H1 (cell line): ENCODE measurements around the gene BCO2. TPM values are rescaled to one million over a fixed set of nuclear protein-coding genes. Genes with fewer than 3 reads are reported as not detected.

Source experiments
- CTCF ChIA-PET: fragments of 300-600 bp; sonication (Branson Sonifier 250); formaldehyde crosslinking; loops from one replicate; lab custom pipeline; 2021; ENCODE audit not compliant: partially characterized antibody; lab: Charles Lee
- POLR2A ChIA-PET: fragments of 300-600 bp; sonication (Branson Sonifier 250); formaldehyde crosslinking; loops from one replicate; lab custom pipeline; 2021; ENCODE audit warnings: inconsistent platforms; ENCODE audit not compliant: partially characterized antibody; lab: Charles Lee
- DNase-seq, 2 experiments: peaks; one replicate each; pipeline versions ENCODE4 v3.0.0 to v3.0.0-alpha.2; 2010 to 2022; ENCODE audit warnings: low spot score in 2 of 2, low read depth in 1 of 2, mixed read lengths in 1 of 2
- FAIRE-seq: peaks from 2 replicates; lab custom pipeline; 2011; peaks lifted over from hg19 to GRCh38; lab: Jason Lieb, UNC
- H2AFZ ChIP-seq: 2 replicates; pipeline ENCODE4 v1.8.1; 2012; ENCODE audit warnings: low read length, inconsistent platforms
- H2AK5ac ChIP-seq: 2 replicates; pipeline ENCODE4 v1.6.1; 2013; ENCODE audit warnings: low read depth, low read length
- H2BK120ac ChIP-seq: replicated peaks from 2 replicates; pipeline ENCODE3; 2013; ENCODE audit warnings: low read depth, low read length, inconsistent platforms
- H2BK12ac ChIP-seq: 2 replicates; pipeline ENCODE4 v1.6.1; 2013; ENCODE audit warnings: low read depth, low read length
- H2BK15ac ChIP-seq: 2 replicates; pipeline ENCODE4 v1.6.1; 2013; ENCODE audit warnings: low read length
- H2BK20ac ChIP-seq: 2 replicates; pipeline ENCODE4 v1.6.1; 2013; ENCODE audit warnings: low read length
- H2BK5ac ChIP-seq: 2 replicates; pipeline ENCODE4 v1.6.1; 2013; ENCODE audit warnings: low read depth, low read length
- H3K14ac ChIP-seq: 2 replicates; pipeline ENCODE4 v1.6.1; 2013; ENCODE audit warnings: inconsistent platforms; ENCODE audit not compliant: insufficient read length
- H3K18ac ChIP-seq: 2 replicates; pipeline ENCODE4 v1.6.1; 2013; ENCODE audit warnings: low read length; ENCODE audit errors: extremely low read depth
- H3K23ac ChIP-seq: 2 replicates; pipeline ENCODE4 v1.6.1; 2013; ENCODE audit warnings: inconsistent platforms; ENCODE audit not compliant: insufficient read length
- H3K23me2 ChIP-seq: 2 replicates; pipeline ENCODE4 v1.6.1; 2013; ENCODE audit warnings: low read depth, low read length
- H3K27ac ChIP-seq: 2 replicates; pipeline ENCODE4 v1.6.1; 2011; ENCODE audit warnings: low read depth, low read length, inconsistent platforms
- H3K27me3 ChIP-seq, 4 experiments: replicated peaks in 1 of 4; 1 replicate in 1 of 4; 2 replicates in 3 of 4; pipeline versions ENCODE4 v1.6.1 to v1.8.1; 2011 to 2013; ENCODE audit warnings: low read length in 3 of 4, mild to moderate bottlenecking in 3 of 4, inconsistent platforms in 2 of 4, mixed read lengths in 2 of 4, moderate library complexity in 1 of 4; ENCODE audit not compliant: control insufficient read depth in 3 of 4, insufficient read depth in 3 of 4; ENCODE audit errors: extremely low read depth in 1 of 4
- H3K36me3 ChIP-seq, 4 experiments: 2 replicates each; pipeline versions ENCODE4 v1.6.1 to v1.8.1; 2011 to 2013; ENCODE audit warnings: mild to moderate bottlenecking in 4 of 4, low read length in 3 of 4, moderate library complexity in 2 of 4, control low read depth in 1 of 4, inconsistent platforms in 1 of 4; ENCODE audit not compliant: insufficient read depth in 4 of 4, control insufficient read depth in 2 of 4
- H3K4ac ChIP-seq: replicated peaks from 2 replicates; pipeline ENCODE3; 2013; ENCODE audit warnings: low read length, low read depth, mixed read lengths, inconsistent platforms; ENCODE audit not compliant: insufficient read length
- H3K4me1 ChIP-seq, 4 experiments: replicated peaks in 1 of 4; 1 replicate in 1 of 4; 2 replicates in 3 of 4; pipeline versions ENCODE4 v1.6.1 to v1.8.1; 2011 to 2013; ENCODE audit warnings: low read length in 3 of 4, inconsistent platforms in 2 of 4, mixed read lengths in 1 of 4; ENCODE audit not compliant: insufficient read depth in 4 of 4, control insufficient read depth in 3 of 4
- H3K4me2 ChIP-seq, 2 experiments: 2 replicates each; pipeline versions ENCODE4 v1.6.1 to v1.8.1; 2011 to 2013; ENCODE audit warnings: low read depth in 2 of 2, low read length in 2 of 2, control low read depth in 1 of 2, inconsistent platforms in 1 of 2, mild to moderate bottlenecking in 1 of 2; ENCODE audit not compliant: insufficient read depth in 1 of 2
- H3K4me3 ChIP-seq, 4 experiments: fragments of 200-600, 300-600 bp in 1 of 4; sonication (generic), shearing (Covaris generic), sonication (Bioruptor Twin) in 1 of 4; 2 replicates each; pipeline versions ENCODE4 v1.5.1 to v1.8.1; 2011 to 2016; ENCODE audit warnings: low read length in 4 of 4, low read depth in 3 of 4, control low read depth in 2 of 4, inconsistent platforms in 2 of 4, mild to moderate bottlenecking in 2 of 4, mixed read lengths in 1 of 4, moderate library complexity in 1 of 4; ENCODE audit not compliant: insufficient read depth in 2 of 4; ENCODE audit errors: extremely low read depth in 1 of 4
- H3K56ac ChIP-seq: replicated peaks from 2 replicates; pipeline ENCODE3; 2013; ENCODE audit warnings: low read depth, mild to moderate bottlenecking, mixed read lengths, low read length, inconsistent platforms; ENCODE audit not compliant: insufficient read length
- H3K79me1 ChIP-seq: 2 replicates; pipeline ENCODE4 v1.6.1; 2013; ENCODE audit warnings: low read depth, low read length, control low read depth
- H3K79me2 ChIP-seq, 2 experiments: 2 replicates each; pipeline versions ENCODE4 v1.6.1 to v1.8.1; 2012 to 2013; ENCODE audit warnings: low read length in 2 of 2, mild to moderate bottlenecking in 2 of 2, inconsistent platforms in 1 of 2; ENCODE audit not compliant: insufficient read depth in 2 of 2, control insufficient read depth in 1 of 2
- H3K9ac ChIP-seq, 4 experiments: replicated peaks in 1 of 4; 1 replicate in 1 of 4; 2 replicates in 3 of 4; pipeline versions ENCODE4 v1.6.1 to v1.8.1; 2011 to 2013; ENCODE audit warnings: low read depth in 3 of 4, low read length in 3 of 4, control low read depth in 2 of 4, mild to moderate bottlenecking in 2 of 4, moderate library complexity in 2 of 4, inconsistent platforms in 1 of 4; ENCODE audit errors: extremely low read depth in 1 of 4
- H3K9me3 ChIP-seq, 2 experiments: 2 replicates each; pipeline versions ENCODE4 v1.6.1 to v1.8.1; 2012 to 2013; ENCODE audit warnings: mild to moderate bottlenecking in 2 of 2, moderate library complexity in 2 of 2, control low read depth in 1 of 2, inconsistent platforms in 1 of 2, low read depth in 1 of 2, low read length in 1 of 2, mixed read lengths in 1 of 2; ENCODE audit not compliant: insufficient read depth in 2 of 2
- H4K20me1 ChIP-seq, 2 experiments: replicated peaks in 1 of 2; 2 replicates each; pipeline versions ENCODE3 to v1.8.1; 2011 to 2013; ENCODE audit warnings: inconsistent platforms in 2 of 2, low read length in 2 of 2, mild to moderate bottlenecking in 1 of 2; ENCODE audit not compliant: insufficient read depth in 2 of 2, control insufficient read depth in 1 of 2
- H4K5ac ChIP-seq: 2 replicates; pipeline ENCODE4 v1.6.1; 2013; ENCODE audit warnings: low read length, low read depth, mixed read lengths, inconsistent platforms; ENCODE audit not compliant: insufficient read length
- H4K8ac ChIP-seq: 2 replicates; pipeline ENCODE4 v1.8.0; 2013; ENCODE audit warnings: mild to moderate bottlenecking, moderate library complexity, low read length, inconsistent platforms; ENCODE audit not compliant: insufficient read depth; ENCODE audit errors: extremely low read depth
- H4K91ac ChIP-seq: replicated peaks from 2 replicates; pipeline ENCODE3; 2013; ENCODE audit warnings: low read length, mixed read lengths, inconsistent platforms; ENCODE audit not compliant: insufficient read length
- ASH2L ChIP-seq: fragments of 200-600, 300-600 bp; sonication (generic); IDR thresholded peaks from one replicate; pipeline ENCODE4 v1.7.1; 2017; ENCODE audit warnings: low read length
- ATF3 ChIP-seq: IDR thresholded peaks from 2 replicates; pipeline ENCODE4 v1.6.1; 2011; ENCODE audit warnings: low read depth, mild to moderate bottlenecking, low read length; ENCODE audit not compliant: insufficient read depth
- CREB1 ChIP-seq: IDR thresholded peaks from 2 replicates; pipeline ENCODE4 v1.6.1; 2012; ENCODE audit warnings: inconsistent platforms
- KDM4A ChIP-seq: IDR thresholded peaks from one replicate; pipeline ENCODE4 v1.7.1; 2012; ENCODE audit warnings: low read depth, mild to moderate bottlenecking, moderate library complexity, low read length, inconsistent platforms; ENCODE audit not compliant: severe bottlenecking
- MAX ChIP-seq: IDR thresholded peaks from 2 replicates; pipeline ENCODE4 v1.6.1; 2012; ENCODE audit warnings: inconsistent platforms
- RFX5 ChIP-seq: IDR thresholded peaks from 2 replicates; pipeline ENCODE4 v1.6.1; 2011; ENCODE audit warnings: low read depth, low read length, improper control_type of control experiment, borderline replicate concordance
- SP4 ChIP-seq: IDR thresholded peaks from 2 replicates; pipeline ENCODE4 v1.6.1; 2012; ENCODE audit warnings: low read length, inconsistent platforms
- TAF1 ChIP-seq: IDR thresholded peaks from 2 replicates; pipeline ENCODE4 v1.6.1; 2011; ENCODE audit warnings: mild to moderate bottlenecking, low read depth, low read length
- TBP ChIP-seq: IDR thresholded peaks from 2 replicates; pipeline ENCODE4 v1.6.1; 2011; ENCODE audit warnings: low read depth, low read length, improper control_type of control experiment
- YY1 ChIP-seq: IDR thresholded peaks from 2 replicates; pipeline ENCODE4 v1.6.1; 2011; ENCODE audit warnings: low read depth, mild to moderate bottlenecking, low read length
- WGBS, 2 experiments: shearing (Covaris generic) in 1 of 2; methylation state at CpG; one replicate each; pipeline versions ENCODE4 v1.1.6 to v1.1.7; 2013 to 2015; ENCODE audit warnings: low lambda C conversion rate in 2 of 2, mixed read lengths in 2 of 2, inconsistent platforms in 1 of 2, low coverage in 1 of 2, missing lambda C conversion rate in 1 of 2; ENCODE audit not compliant: insufficient replicate concordance in 2 of 2, insufficient coverage in 1 of 2, insufficient read length in 1 of 2; ENCODE audit errors: extremely low coverage in 1 of 2, missing lambda C conversion rate in 1 of 2; 5-methylcytosine and 5-hydroxymethylcytosine counted together
- polyA plus RNA-seq, 7 experiments: library from polyadenylated mRNA; depleted of rRNA in 3 of 7; stranded (reverse) in 5 of 7; unstranded in 2 of 7; fragments of >200 nt in 5 of 7; fragments of 200-250 nt in 2 of 7; gene quantifications; 1 replicate in 5 of 7; 2 replicates in 1 of 7; 4 replicates in 1 of 7; pipeline versions ENCODE4 v1.2.1 to v1.2.3, GENCODE V29; 2011 to 2013; ENCODE audit warnings: missing spikeins in 2 of 7, mixed read lengths in 2 of 7
- total RNA-seq: library from RNA; stranded (reverse); fragmentation: NEBNext Ultra II Directional; extraction: Animal tissue kit (Norgen Biotek cat#: 25700); gene quantifications from 2 replicates; pipeline ENCODE4 v1.2.1, GENCODE V29; 2021

BCO2 gene
- total and polyA plus RNA-seq, 2 of the 8 experiments (the other 6 are each of a cell fraction or from before 2014, with no cell fraction given), result 0.42 to 0.82 TPM

GRCh38 chr11:112226062-112226830 is 50.9 kb downstream of the BCO2 start, which contains the start of gene PTS:
Gene PTS (plus strand): TSS chr11:112226428. CDS start chr11:112226444, 16 bp downstream.
- peak within 1 kb of the TSS; percentile 99 for H2BK5ac ChIP-seq
- FAIRE-seq, result no peak
- peak within 1 kb of the TSS; percentile 90 to 98 for H3K4me2 ChIP-seq
- WGBS, 2 experiments, result 2% methylated on average over 43 of the region's 70 CpGs; no CpG with 5 or more reads in 1 of the 2 experiments
- no peaks in the 10 kb centered on the region for H4K20me1 ChIP-seq
- ChIA-PET POLR2A (interaction anchor here (1.0 to 1.7 kb wide), 4 partner anchors 10 to 51 kb away, joined by 3 to 5 read pairs (median 4); no protein-coding TSS in a partner anchor), CTCF (interaction anchor here (0.7 to 1.9 kb wide), 6 partner anchors 38 to 1500 kb away, joined by 3 to 15 read pairs (median 3); no protein-coding TSS in a partner anchor)
- peak within 1 kb of the TSS; percentile 100 for H3K18ac ChIP-seq
- H3K23me2 ChIP-seq, result peaks cover 8% of the 10 kb centered on the region
- H3K56ac ChIP-seq, result peak within 1 kb of the TSS; percentile 90
- H2AK5ac ChIP-seq, result no peak within 1 kb of the TSS
- no peak within 1 kb of the TSS for H2BK120ac ChIP-seq
- H3K4me1 ChIP-seq, result no peaks in the 10 kb centered on the region; a peak in 1 of 7 replicates
- H3K23ac ChIP-seq, result no peak within 1 kb of the TSS
- peak within 1 kb of the TSS; percentile 91 for H3K27ac ChIP-seq
- H4K8ac ChIP-seq, result peak within 1 kb of the TSS; percentile 87; the same call in 1 of the 2 replicates
- peak within 1 kb of the TSS; percentile 79 to 89 (median 86) for H3K4me3 ChIP-seq
- H3K9me3 ChIP-seq, result no peaks in the 10 kb centered on the region
- 0 out of 7 replicates have a peak, but pooled peaks cover 0 to 4% (median under 1%) of the 10 kb centered on the region in 4 experiments for H3K27me3 ChIP-seq
- peak within 1 kb of the TSS; percentile 89 for H2AFZ ChIP-seq
- no peak within 1 kb of the TSS for H2BK20ac ChIP-seq
- peaks cover 0 to 22% of the 10 kb centered on the region in 2 experiments; a peak in 2 of 4 replicates for H3K79me2 ChIP-seq
- peak within 1 kb of the TSS; percentile 99 for H4K5ac ChIP-seq
- H3K79me1 ChIP-seq, result no peaks in the 10 kb centered on the region; the same call in 1 of the 2 replicates
- peaks cover 0 to 24% (median 9%) of the 10 kb centered on the region in 4 experiments; a peak in 4 of 8 replicates for H3K36me3 ChIP-seq
- H2BK12ac ChIP-seq, result peak within 1 kb of the TSS; percentile 97; the same call in 1 of the 2 replicates
- H3K9ac ChIP-seq, result peak within 1 kb of the TSS; percentile 77 to 90 (median 88)
- H4K91ac ChIP-seq, result peak within 1 kb of the TSS; percentile 100
- peak; percentile 39 to 82 for DNase-seq
- H2BK15ac ChIP-seq, result peak within 1 kb of the TSS; percentile 99; the same call in 1 of the 2 replicates
- H3K4ac ChIP-seq, result peak within 1 kb of the TSS; percentile 91
- H3K14ac ChIP-seq, result no peak within 1 kb of the TSS
- TF ChIP-seq RFX5 (no peak), MAX (peak; percentile 61), ASH2L (peak; percentile 83), TBP (peak; percentile 39; the same call in 1 of the 2 replicates), TAF1 (peak; percentile 70), KDM4A (peak; percentile 95), ATF3 (no peak), SP4 (no peak), CREB1 (peak; percentile 81), YY1 (0 out of 2 replicates have a peak, but pooled peaks have one; percentile 23)
